Small intestine (tissue), 7 donors: ENCODE data around the gene SLC12A7. TPM values are rescaled to one million over a fixed set of nuclear protein-coding genes. Genes with fewer than 3 reads are reported as not detected.

Experiments
- DNase-seq, 2 donors: peaks; one replicate each; pipeline versions ENCODE4 v3.0.0 to v3.0.0-alpha.2; 2013
- FAIRE-seq: peaks from 2 replicates; lab custom pipeline; 2012; peaks lifted over from hg19 to GRCh38; lab: Jason Lieb, UNC
- H3K27ac ChIP-seq, 3 donors: one replicate each; pipeline ENCODE4 v1.5.1; 2013; ENCODE audit warnings: low read length in 2 of 3, mild to moderate bottlenecking in 2 of 3, control low read depth in 1 of 3, inconsistent platforms in 1 of 3, low read depth in 1 of 3, moderate library complexity in 1 of 3
- H3K27me3 ChIP-seq, 3 donors: one replicate each; pipeline ENCODE4 v1.6.1; 2013; ENCODE audit warnings: low read length in 3 of 3, inconsistent platforms in 1 of 3; ENCODE audit not compliant: control insufficient read depth in 3 of 3, insufficient read depth in 3 of 3
- H3K36me3 ChIP-seq, 3 donors: one replicate each; pipeline ENCODE4 v1.6.1; 2013; ENCODE audit warnings: low read length in 3 of 3, inconsistent platforms in 1 of 3, low read depth in 1 of 3, mild to moderate bottlenecking in 1 of 3, moderate library complexity in 1 of 3; ENCODE audit not compliant: control insufficient read depth in 3 of 3, insufficient read depth in 2 of 3
- H3K4me1 ChIP-seq, 3 donors: one replicate each; pipeline ENCODE4 v1.6.1; 2013; ENCODE audit warnings: low read length in 2 of 3, inconsistent platforms in 1 of 3, low read depth in 1 of 3, mild to moderate bottlenecking in 1 of 3, moderate library complexity in 1 of 3; ENCODE audit not compliant: control insufficient read depth in 3 of 3, insufficient read depth in 2 of 3
- H3K4me3 ChIP-seq, 3 donors: one replicate each; pipeline ENCODE4 v1.5.1; 2013; ENCODE audit warnings: low read length in 3 of 3, control low read depth in 1 of 3, inconsistent platforms in 1 of 3, low read depth in 1 of 3, mild to moderate bottlenecking in 1 of 3, moderate library complexity in 1 of 3
- H3K9me3 ChIP-seq, 2 donors: one replicate each; pipeline ENCODE4 v1.6.1; 2013; ENCODE audit warnings: low read depth in 1 of 2, low read length in 1 of 2; ENCODE audit not compliant: control insufficient read depth in 2 of 2, insufficient read depth in 1 of 2
- WGBS, 3 donors: extraction: QIAGEN DNeasy Blood & Tissue Kit; methylation state at CpG; one replicate each; pipeline ENCODE4 v1.1.7; 2013; 5-methylcytosine and 5-hydroxymethylcytosine counted together
- polyA plus RNA-seq, 4 donors: library from polyadenylated mRNA; stranded (reverse) in 3 of 4; unstranded in 1 of 4; fragments of 200-250 nt in 3 of 4; fragments of 120-200 nt in 1 of 4; gene quantifications; one replicate each; pipeline versions ENCODE4 v1.2.1 to v1.2.3, GENCODE V29; 2013
- donor health status: healthy with polysubstance abuse.
- donor health status: control.
- donor health status: control.
- donor health status: Bipolar disorder and iron deficiency.
- donor health status: healthy.

The SLC12A7 gene
- polyA plus RNA-seq, 4 donors, result 32.7 to 79.9 (median 44.5) TPM

GRCh38 chr5:1054018-1054798, 57.7 kb downstream of the SLC12A7 start:
- Histone ChIP-seq H3K4me3 (no peak overlapping the region), H3K36me3 (peaks cover 24 to 95% (median 38%) of the 10 kb centered on the region in 3 donors), H3K4me1 (no peaks in the 10 kb centered on the region), H3K27me3 (no peaks in the 10 kb centered on the region), H3K9me3 (no peaks in the 10 kb centered on the region), H3K27ac (peak overlapping the region in 1 of 3 donors; percentile 13)
- WGBS, 3 donors, result 83 to 89% (median 85%) methylated on average over 37 to 39 of the region's 39 CpGs
- FAIRE-seq, result no peak
- no peak for DNase-seq

- Histone ChIP-seq H3K9me3 (no peaks in the 10 kb centered on the region), H3K4me3 (no peak overlapping the region), H3K27me3 (no peaks in the 10 kb centered on the region), H3K4me1 (no peaks in the 10 kb centered on the region), H3K27ac (peak overlapping the region in 1 of 3 donors; percentile 13), H3K36me3 (peaks cover 24 to 93% (median 37%) of the 10 kb centered on the region in 3 donors)
- DNase-seq, result no peak
- 82 to 91% (median 89%) methylated on average over 32 of the region's 32 CpGs for WGBS, 3 donors
- FAIRE-seq, result no peak
Measured at GRCh38 chr5:1053391-1054017, 58.4 kb downstream of the SLC12A7 start.

GRCh38 chr5:1052641-1053390, 59.0 kb downstream of the SLC12A7 start:
- DNase-seq (no peak), FAIRE-seq (no peak)
- Histone ChIP-seq H3K27me3 (no peaks in the 10 kb centered on the region), H3K4me1 (no peaks in the 10 kb centered on the region), H3K27ac (no peak overlapping the region), H3K4me3 (no peak overlapping the region), H3K9me3 (no peaks in the 10 kb centered on the region), H3K36me3 (peaks cover 23 to 86% (median 31%) of the 10 kb centered on the region in 3 donors)
- 88 to 91% (median 90%) methylated on average over 28 to 29 of the region's 29 CpGs for WGBS, 3 donors

DNA sequence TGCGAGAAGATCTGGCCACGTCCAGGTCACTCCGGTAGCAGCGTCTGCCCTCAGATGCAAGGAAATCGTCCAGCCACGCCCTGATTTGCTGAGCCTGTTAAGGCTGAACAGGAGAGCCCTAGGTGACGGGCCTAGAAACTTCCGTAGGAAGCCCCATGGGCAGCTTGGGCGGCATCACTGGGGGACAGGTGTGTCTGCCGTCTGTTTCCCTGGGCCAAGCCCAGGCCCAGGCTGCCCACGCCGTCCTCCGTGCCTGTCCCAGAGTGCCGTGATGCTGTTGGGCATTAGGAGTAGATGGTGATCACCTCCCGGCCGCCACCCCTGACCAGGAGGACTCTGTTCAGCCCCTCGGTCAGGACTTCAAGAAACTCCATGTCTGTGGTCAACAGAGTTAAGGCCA, 59.8 kb downstream of the SLC12A7 start:
- DNase-seq (no peak), FAIRE-seq (no peak)
- Histone ChIP-seq H3K27me3 (no peaks in the 10 kb centered on the region), H3K36me3 (peaks cover 16 to 78% (median 27%) of the 10 kb centered on the region in 3 donors), H3K4me3 (no peak overlapping the region), H3K4me1 (no peaks in the 10 kb centered on the region), H3K9me3 (no peaks in the 10 kb centered on the region), H3K27ac (no peak overlapping the region)
- WGBS, 3 donors, result 85 to 91% (median 89%) methylated on average over 17 of the region's 17 CpGs

DNA sequence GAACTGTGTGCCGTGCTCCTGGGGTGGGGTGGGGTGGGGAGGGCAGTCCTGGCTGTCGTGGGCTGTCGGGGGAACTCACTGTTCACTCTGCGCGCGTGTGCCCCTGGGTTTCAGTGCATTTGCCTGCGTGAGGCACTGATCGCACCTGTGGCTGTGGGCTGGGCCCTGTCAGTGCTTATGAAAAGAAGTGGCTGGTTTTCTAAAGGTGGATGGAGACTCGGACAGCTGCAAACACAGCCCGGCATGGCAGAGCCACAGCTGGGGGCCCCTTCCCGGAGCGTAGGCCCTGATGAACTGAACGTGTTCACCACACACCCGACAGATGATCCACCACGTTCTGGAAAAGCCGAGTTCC, 60.5 kb downstream of the SLC12A7 start:
- DNase-seq (no peak), FAIRE-seq (no peak)
- WGBS, 3 donors, result 85 to 89% (median 87%) methylated on average over 16 of the region's 16 CpGs
- H3K27ac ChIP-seq, result no peak overlapping the region
- H3K4me1 ChIP-seq, result no peaks in the 10 kb centered on the region
- no peaks in the 10 kb centered on the region for H3K27me3 ChIP-seq
- H3K36me3 ChIP-seq, result peaks cover 10 to 71% (median 21%) of the 10 kb centered on the region in 3 donors
- H3K9me3 ChIP-seq, result no peaks in the 10 kb centered on the region
- no peak overlapping the region for H3K4me3 ChIP-seq

GRCh38 chr5:1050423-1051365, 61.2 kb downstream of the SLC12A7 start:
- DNase-seq (no peak), FAIRE-seq (no peak)
- Histone ChIP-seq H3K4me1 (no peaks in the 10 kb centered on the region), H3K36me3 (peaks cover 10 to 64% (median 16%) of the 10 kb centered on the region in 3 donors), H3K27me3 (no peaks in the 10 kb centered on the region), H3K4me3 (no peak overlapping the region), H3K27ac (no peak overlapping the region), H3K9me3 (no peaks in the 10 kb centered on the region)
- WGBS, 3 donors, result 81 to 82% (median 82%) methylated on average over 28 to 29 of the region's 29 CpGs

GRCh38 chr5:1048861-1049838, 62.7 kb downstream of the SLC12A7 start:
- WGBS, 3 donors, result 80 to 84% (median 84%) methylated on average over 35 to 39 of the region's 39 CpGs
- H3K9me3 ChIP-seq, result no peaks in the 10 kb centered on the region
- no peaks in the 10 kb centered on the region for H3K4me1 ChIP-seq

More at GRCh38 chr5:1048861-1049838, 62.7 kb downstream of the SLC12A7 start:
- Histone ChIP-seq H3K27ac (no peak overlapping the region), H3K36me3 (peaks cover 3 to 49% (median 16%) of the 10 kb centered on the region in 3 donors), H3K27me3 (no peaks in the 10 kb centered on the region), H3K4me3 (no peak overlapping the region)
- no peak for FAIRE-seq
- DNase-seq, result no peak
